Right atrium auricular region (tissue), 2 donors: Measurements from ENCODE around the gene MYL12B. TPM values are rescaled to one million over a fixed set of nuclear protein-coding genes. Genes with fewer than 3 reads are reported as not detected.

Experiments used
- DNase-seq: peaks from one replicate; pipeline ENCODE4 v3.0.0-alpha.2; 2019; ENCODE audit warnings: low spot score
- H3K27ac ChIP-seq, 2 donors: fragments of 200-600 bp; sonication (generic); 1 replicate in 1 of 2; 2 replicates in 1 of 2; pipeline ENCODE4 v1.5.1; 2016 to 2019
- H3K27me3 ChIP-seq, 2 donors: fragments of 200-600 bp; sonication (generic); one replicate each; pipeline versions ENCODE4 v1.5.1 to v1.6.0; 2017 to 2019
- H3K36me3 ChIP-seq: fragments of 200-600 bp; sonication (generic); one replicate; pipeline ENCODE4 v1.5.1; 2016
- H3K4me1 ChIP-seq, 2 donors: fragments of 200-600 bp; sonication (generic); one replicate each; pipeline versions ENCODE4 v1.5.1 to v1.6.0; 2017 to 2019
- H3K4me3 ChIP-seq, 2 donors: fragments of 200-600 bp; sonication (generic); 1 replicate in 1 of 2; 2 replicates in 1 of 2; pipeline ENCODE4 v1.5.1; 2017 to 2019; ENCODE audit warnings: mild to moderate bottlenecking in 1 of 2, moderate library complexity in 1 of 2
- H3K9me3 ChIP-seq, 2 donors: fragments of 200-600 bp; sonication (generic); one replicate each; pipeline ENCODE4 v1.5.1; 2019
- total RNA-seq, 2 donors: library from RNA; depleted of rRNA; stranded (reverse); fragments of >200 nt; gene quantifications; one replicate each; pipeline ENCODE4 v1.1.0, GENCODE V29; 2016
- TF ChIP-seq, protein P1 (sequence below), 2 donors: fragments of 200-600 bp; sonication (generic); IDR thresholded peaks; one replicate each; pipeline ENCODE4 v1.5.1; 2019; ENCODE audit warnings: antibody characterized with exemption in 2 of 2

MYL12B gene
- total RNA-seq, 2 donors from 2014 or later: 180 to 231 TPM

DNA sequence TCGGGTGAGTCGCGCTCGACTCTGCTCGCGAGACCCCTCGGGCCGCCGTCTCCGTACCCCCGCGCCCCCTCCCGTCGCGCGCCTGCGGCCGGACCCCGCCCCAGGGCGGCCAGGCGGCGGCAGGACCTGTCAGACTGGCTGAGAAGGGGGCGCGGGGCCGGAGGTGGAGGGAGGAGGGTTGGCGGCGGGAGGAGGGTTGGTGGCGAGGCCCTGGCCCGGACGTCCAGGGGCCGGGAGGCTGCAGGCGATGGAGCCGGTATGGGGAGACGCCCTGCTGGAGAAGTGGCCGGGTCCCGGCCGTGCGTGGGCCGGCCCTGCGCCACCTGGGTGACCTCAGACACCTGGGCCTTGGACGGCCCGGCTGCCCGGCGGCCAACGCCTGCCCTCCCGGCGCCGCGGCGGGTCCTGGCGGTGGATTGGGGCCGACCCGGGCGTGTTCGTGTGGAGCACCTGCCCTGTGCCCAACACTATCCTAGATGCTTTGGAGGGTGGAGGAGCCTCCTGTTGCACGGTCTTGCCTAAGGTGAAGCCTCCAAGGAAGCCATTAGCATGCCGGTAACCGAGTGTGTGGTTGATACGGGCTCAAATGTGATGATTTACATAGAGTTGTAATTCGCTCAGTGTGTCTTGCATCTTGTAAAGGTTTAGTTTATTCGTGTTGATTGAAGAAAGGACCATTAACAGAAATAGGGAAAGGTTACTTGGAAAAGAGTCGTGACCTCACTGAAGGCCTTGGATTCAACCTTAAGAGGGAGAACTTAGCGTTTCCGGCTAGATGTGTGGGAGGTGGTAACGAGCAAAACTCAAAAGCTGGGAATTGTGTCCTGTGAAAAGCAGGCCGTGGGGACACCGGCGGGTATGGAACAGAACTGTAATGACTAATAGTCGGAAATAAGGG is 550 bp downstream of the MYL12B start:
- no peaks in the 10 kb centered on the region for H3K9me3 ChIP-seq
- H3K27me3 ChIP-seq: no peaks in the 10 kb centered on the region
- H3K4me3 ChIP-seq: peak overlapping the region; percentile 96 to 98
- DNase-seq: no peak
- H3K36me3 ChIP-seq: peaks cover 18% of the 10 kb centered on the region
- H3K4me1 ChIP-seq: peaks cover 0 to 60% of the 10 kb centered on the region in 2 donors
- TF ChIP-seq, protein P1, sequence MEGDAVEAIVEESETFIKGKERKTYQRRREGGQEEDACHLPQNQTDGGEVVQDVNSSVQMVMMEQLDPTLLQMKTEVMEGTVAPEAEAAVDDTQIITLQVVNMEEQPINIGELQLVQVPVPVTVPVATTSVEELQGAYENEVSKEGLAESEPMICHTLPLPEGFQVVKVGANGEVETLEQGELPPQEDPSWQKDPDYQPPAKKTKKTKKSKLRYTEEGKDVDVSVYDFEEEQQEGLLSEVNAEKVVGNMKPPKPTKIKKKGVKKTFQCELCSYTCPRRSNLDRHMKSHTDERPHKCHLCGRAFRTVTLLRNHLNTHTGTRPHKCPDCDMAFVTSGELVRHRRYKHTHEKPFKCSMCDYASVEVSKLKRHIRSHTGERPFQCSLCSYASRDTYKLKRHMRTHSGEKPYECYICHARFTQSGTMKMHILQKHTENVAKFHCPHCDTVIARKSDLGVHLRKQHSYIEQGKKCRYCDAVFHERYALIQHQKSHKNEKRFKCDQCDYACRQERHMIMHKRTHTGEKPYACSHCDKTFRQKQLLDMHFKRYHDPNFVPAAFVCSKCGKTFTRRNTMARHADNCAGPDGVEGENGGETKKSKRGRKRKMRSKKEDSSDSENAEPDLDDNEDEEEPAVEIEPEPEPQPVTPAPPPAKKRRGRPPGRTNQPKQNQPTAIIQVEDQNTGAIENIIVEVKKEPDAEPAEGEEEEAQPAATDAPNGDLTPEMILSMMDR (IDR thresholded peaks at IDR 0.05): peak in 1 of 2 donors; percentile 25
- H3K27ac ChIP-seq: peak overlapping the region; percentile 96 to 98

DNA sequence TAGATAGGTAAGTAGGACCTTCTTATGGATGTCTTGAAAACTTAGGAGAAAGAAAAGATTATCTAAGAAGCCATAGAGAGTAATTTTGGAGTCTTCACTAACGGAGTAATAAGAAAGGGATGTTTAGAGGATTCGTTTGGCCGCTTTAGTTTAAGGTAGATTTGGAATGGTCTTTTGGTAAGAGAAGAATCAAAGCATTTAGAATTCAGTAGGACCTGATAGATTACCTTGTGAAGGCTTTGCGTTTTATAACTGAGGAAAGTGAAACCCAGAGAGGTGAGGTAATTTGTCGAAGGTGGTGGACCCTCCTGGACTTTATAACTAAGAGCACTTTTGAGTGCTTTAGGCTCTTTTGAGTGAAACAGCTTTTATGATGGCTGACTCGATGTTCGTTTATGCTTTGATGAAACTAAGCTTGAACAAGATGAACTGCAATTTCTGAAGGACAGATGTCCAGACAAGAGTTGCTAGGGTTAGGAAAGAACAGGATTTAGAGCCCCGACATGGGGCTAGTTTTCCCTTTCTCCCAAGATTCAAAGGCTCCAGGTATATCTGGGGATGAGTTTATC is 1.3 kb downstream of the MYL12B start:
- H3K9me3 ChIP-seq: no peaks in the 10 kb centered on the region
- peak overlapping the region; percentile 96 to 98 for H3K4me3 ChIP-seq
- TF ChIP-seq, protein P1 (IDR thresholded peaks at IDR 0.05): no peak
- H3K36me3 ChIP-seq: peaks cover 11% of the 10 kb centered on the region
- peak overlapping the region; percentile 96 to 98 for H3K27ac ChIP-seq
- H3K4me1 ChIP-seq: peaks cover 0 to 62% of the 10 kb centered on the region in 2 donors
- no peak for DNase-seq
- H3K27me3 ChIP-seq: no peaks in the 10 kb centered on the region

DNA sequence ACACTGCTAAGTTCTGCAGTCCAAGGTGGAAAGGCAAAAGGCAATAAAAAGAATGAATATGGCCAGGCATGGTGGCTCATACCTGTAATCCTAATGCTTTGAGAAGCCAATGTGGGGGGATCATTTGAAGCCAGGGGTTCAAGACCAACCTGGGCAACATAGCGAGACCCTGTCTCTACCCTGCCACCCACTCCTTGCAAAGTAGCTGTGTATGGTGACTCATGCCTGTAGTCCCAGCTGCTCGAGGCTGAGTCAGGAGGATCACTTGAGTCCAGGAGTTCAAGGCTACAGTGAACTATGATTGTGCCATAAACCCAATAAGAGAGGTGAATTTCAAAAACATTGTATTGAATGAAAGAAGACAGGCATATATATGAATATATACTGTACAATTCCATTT is 2.4 kb downstream of the MYL12B start:
- H3K4me1 ChIP-seq: peaks cover 0 to 74% of the 10 kb centered on the region in 2 donors
- no peak for DNase-seq

DNA sequence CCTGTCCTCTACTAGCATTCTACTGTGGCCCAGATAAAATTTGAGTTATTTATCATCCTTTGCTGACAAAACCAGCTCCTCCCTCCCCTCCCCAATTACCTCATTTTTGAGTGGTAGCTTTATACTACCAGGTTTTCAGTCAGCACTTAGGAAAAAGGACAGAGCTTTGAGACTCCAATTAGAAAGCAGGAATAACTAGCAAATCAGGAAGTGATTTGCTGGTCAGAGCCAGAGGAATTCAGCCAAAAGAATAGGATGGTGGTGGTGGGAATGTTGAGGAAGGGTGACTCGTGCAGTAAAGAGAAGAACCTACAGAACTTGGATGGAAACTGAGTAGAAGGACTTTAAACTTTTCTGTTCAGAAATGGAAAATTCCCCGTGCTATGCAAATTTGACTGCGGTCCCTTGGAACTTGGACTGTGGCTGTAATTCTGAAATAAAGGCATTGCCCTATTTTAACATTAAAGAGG is 3.7 kb downstream of the MYL12B start:
- TF ChIP-seq, protein P1 (IDR thresholded peaks at IDR 0.05): no peak
- no peaks in the 10 kb centered on the region for H3K36me3 ChIP-seq
- peak overlapping the region; percentile 5 to 6 for H3K27ac ChIP-seq
- H3K4me1 ChIP-seq: peaks cover 0 to 81% of the 10 kb centered on the region in 2 donors
- H3K4me3 ChIP-seq: no peak overlapping the region
- DNase-seq: no peak
- no peaks in the 10 kb centered on the region for H3K27me3 ChIP-seq
- H3K9me3 ChIP-seq: no peaks in the 10 kb centered on the region

More for the DNA sequence above, 2.4 kb downstream of the MYL12B start:
- H3K27me3 ChIP-seq: no peaks in the 10 kb centered on the region
- TF ChIP-seq, protein P1 (IDR thresholded peaks at IDR 0.05): no peak
- H3K9me3 ChIP-seq: no peaks in the 10 kb centered on the region
- H3K4me3 ChIP-seq: no peak overlapping the region
- no peak overlapping the region for H3K27ac ChIP-seq
- H3K36me3 ChIP-seq: no peaks in the 10 kb centered on the region

DNA sequence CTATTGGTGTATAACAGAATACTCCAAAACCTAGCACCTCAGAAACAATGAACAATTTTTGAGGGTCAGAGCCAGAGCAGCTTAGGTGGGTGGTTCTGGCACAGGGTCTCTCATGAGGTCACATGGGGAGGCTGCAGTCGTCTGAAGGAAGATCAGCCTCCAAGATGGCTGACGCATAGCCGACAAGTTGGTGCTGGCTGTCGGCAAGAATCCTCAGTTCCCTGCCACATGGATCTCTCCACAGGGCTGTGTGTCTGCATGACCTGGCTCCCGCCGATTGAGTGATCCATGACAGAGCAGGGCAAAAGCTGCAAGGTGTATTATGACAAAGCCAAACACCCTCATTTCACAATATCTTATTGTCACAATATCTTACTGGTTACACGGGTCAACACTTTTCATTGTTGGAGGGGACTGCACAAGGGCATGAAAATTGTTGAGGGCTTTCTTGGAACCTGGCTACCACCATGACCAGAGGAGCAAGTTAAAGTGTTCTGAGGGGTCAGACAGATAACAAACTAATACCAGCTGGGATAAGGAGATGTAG is 4.2 kb downstream of the MYL12B start:
- TF ChIP-seq, protein P1 (IDR thresholded peaks at IDR 0.05): no peak

More for the DNA sequence above, 4.2 kb downstream of the MYL12B start:
- no peaks in the 10 kb centered on the region for H3K36me3 ChIP-seq
- no peak for DNase-seq
- no peaks in the 10 kb centered on the region for H3K27me3 ChIP-seq
- H3K27ac ChIP-seq: no peak overlapping the region
- no peaks in the 10 kb centered on the region for H3K9me3 ChIP-seq
- no peak overlapping the region for H3K4me3 ChIP-seq
- peaks cover 0 to 81% of the 10 kb centered on the region in 2 donors for H3K4me1 ChIP-seq
